ENCODE measurements around the gene ZNF827.

Gene ZNF827

DNA sequence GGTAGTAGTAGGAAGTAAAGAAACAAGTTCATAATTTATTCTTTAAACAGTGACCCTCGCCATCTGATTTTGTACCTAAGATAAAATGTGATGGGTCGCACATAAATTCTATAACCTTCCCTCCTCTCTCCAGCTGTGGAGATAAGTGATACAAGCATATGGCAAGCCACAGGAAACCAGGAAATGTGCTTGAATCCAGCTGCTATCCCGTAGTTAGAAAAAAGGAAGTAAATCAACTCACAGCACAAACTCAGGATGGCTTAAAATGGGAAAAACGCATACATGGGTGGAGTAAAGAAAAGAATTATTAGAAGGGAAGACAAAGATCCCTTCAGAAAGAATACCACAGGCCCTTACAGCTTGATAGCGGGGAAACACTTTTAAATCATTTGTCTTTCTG, 78.2 kb downstream of the ZNF827 start:
- no peaks in the 10 kb centered on the region for H3K9me3 ChIP-seq (ENCODE audit: control insufficient read depth, low read length)
- no peak overlapping the region for H2BK120ac ChIP-seq (ENCODE audit: low read depth, low read length)
- no peak overlapping the region for H3K27ac ChIP-seq (ENCODE audit: low read length, poor library complexity, severe bottlenecking)
- H2BK12ac ChIP-seq (ENCODE audit: low read length in 2 of 2): no peak overlapping the region
- no peak overlapping the region for H4K91ac ChIP-seq (ENCODE audit: low read length)
- peaks cover 2% of the 10 kb centered on the region for H3K4me1 ChIP-seq (ENCODE audit: control insufficient read depth, insufficient read depth, low read depth, low read length)
- H3K14ac ChIP-seq (ENCODE audit: low read length in 2 of 2): no peak overlapping the region
- no peak overlapping the region for H3K23ac ChIP-seq (ENCODE audit: low read length in 2 of 2)
- DNase-seq: no peak
- H2AK5ac ChIP-seq (ENCODE audit: low read length, severe bottlenecking): no peak overlapping the region
- no peak overlapping the region for H2BK15ac ChIP-seq (ENCODE audit: low read depth, poor library complexity, severe bottlenecking)
- H3K4ac ChIP-seq (ENCODE audit: low read depth in 1 of 2, low read length in 2 of 2): no peak overlapping the region
- H2AFZ ChIP-seq (ENCODE audit: low read depth, low read length): no peak overlapping the region
- peaks cover 11 to 13% of the 10 kb centered on the region in 2 experiments for H3K36me3 ChIP-seq (ENCODE audit: control insufficient read depth in 1 of 2, insufficient read depth in 2 of 2, low read depth in 1 of 2, low read length in 2 of 2)
- H3K79me1 ChIP-seq (replicated peaks; ENCODE audit: low read length, poor library complexity, severe bottlenecking): peaks cover 31% of the 10 kb centered on the region
- no peaks in the 10 kb centered on the region for H3K27me3 ChIP-seq (ENCODE audit: control insufficient read depth in 1 of 2, insufficient read depth in 1 of 2, low read length in 2 of 2)
- no peak overlapping the region for H3K9ac ChIP-seq (ENCODE audit: low read length)
- H3K18ac ChIP-seq (ENCODE audit: low read depth in 1 of 2, low read length in 2 of 2): no peak overlapping the region
- no peak overlapping the region for H4K8ac ChIP-seq (ENCODE audit: low read length)
- no peak overlapping the region for H3K4me3 ChIP-seq (ENCODE audit: insufficient read depth in 1 of 2, low read depth in 1 of 2, low read length in 2 of 2)
- WGBS: 79% methylated on average over 4 of the region's 5 CpGs
- H3K4me2 ChIP-seq (ENCODE audit: low read length, poor library complexity, severe bottlenecking): no peak overlapping the region
- H2BK5ac ChIP-seq (ENCODE audit: low read depth, low read length, poor library complexity, severe bottlenecking): no peak overlapping the region

DNA sequence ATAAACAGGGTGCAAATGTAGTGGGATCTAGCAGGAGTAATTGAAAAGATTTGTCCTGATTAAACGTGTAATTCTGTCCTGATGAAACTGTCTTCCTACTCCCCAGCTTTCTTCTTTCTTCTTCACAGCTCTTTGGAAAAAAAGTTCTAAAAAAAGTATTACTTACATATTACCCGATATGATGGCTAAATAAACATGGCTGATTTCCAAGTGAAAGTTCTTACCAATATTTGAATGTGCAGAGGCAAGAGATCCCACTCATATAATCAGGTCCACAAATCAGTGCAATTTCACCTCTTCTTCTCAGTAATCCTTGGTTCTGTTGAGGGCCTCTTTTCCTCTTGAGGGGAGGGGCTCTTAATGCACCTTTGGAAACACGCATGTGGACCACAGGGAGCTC, 78.7 kb downstream of the ZNF827 start:
- DNase-seq: no peak
- Histone ChIP-seq H3K36me3 (ENCODE audit: control insufficient read depth in 1 of 2, insufficient read depth in 2 of 2, low read depth in 1 of 2, low read length in 2 of 2) (peaks cover 11 to 13% of the 10 kb centered on the region in 2 experiments), H3K4ac (ENCODE audit: low read depth in 1 of 2, low read length in 2 of 2) (no peak overlapping the region), H4K91ac (ENCODE audit: low read length) (no peak overlapping the region), H3K18ac (ENCODE audit: low read depth in 1 of 2, low read length in 2 of 2) (no peak overlapping the region), H3K14ac (ENCODE audit: low read length in 2 of 2) (no peak overlapping the region), H4K8ac (ENCODE audit: low read length) (no peak overlapping the region), H3K4me1 (ENCODE audit: control insufficient read depth, insufficient read depth, low read depth, low read length) (peaks cover 2% of the 10 kb centered on the region), H2BK12ac (ENCODE audit: low read length in 2 of 2) (no peak overlapping the region), H3K27ac (ENCODE audit: low read length, poor library complexity, severe bottlenecking) (no peak overlapping the region), H2AFZ (ENCODE audit: low read depth, low read length) (no peak overlapping the region), H2BK5ac (ENCODE audit: low read depth, low read length, poor library complexity, severe bottlenecking) (no peak overlapping the region), H3K23ac (ENCODE audit: low read length in 2 of 2) (no peak overlapping the region), H3K4me3 (ENCODE audit: insufficient read depth in 1 of 2, low read depth in 1 of 2, low read length in 2 of 2) (no peak overlapping the region), H3K4me2 (ENCODE audit: low read length, poor library complexity, severe bottlenecking) (no peak overlapping the region), H2AK5ac (ENCODE audit: low read length, severe bottlenecking) (no peak overlapping the region), H3K79me1 (replicated peaks; ENCODE audit: low read length, poor library complexity, severe bottlenecking) (peaks cover 28% of the 10 kb centered on the region), H3K9ac (ENCODE audit: low read length) (no peak overlapping the region), H3K27me3 (ENCODE audit: control insufficient read depth in 1 of 2, insufficient read depth in 1 of 2, low read length in 2 of 2) (no peaks in the 10 kb centered on the region), H2BK15ac (ENCODE audit: low read depth, poor library complexity, severe bottlenecking) (no peak overlapping the region), H2BK120ac (ENCODE audit: low read depth, low read length) (no peak overlapping the region), H3K9me3 (ENCODE audit: control insufficient read depth, low read length) (no peaks in the 10 kb centered on the region)
- WGBS: 100% methylated on average over 2 of the region's 3 CpGs

DNA sequence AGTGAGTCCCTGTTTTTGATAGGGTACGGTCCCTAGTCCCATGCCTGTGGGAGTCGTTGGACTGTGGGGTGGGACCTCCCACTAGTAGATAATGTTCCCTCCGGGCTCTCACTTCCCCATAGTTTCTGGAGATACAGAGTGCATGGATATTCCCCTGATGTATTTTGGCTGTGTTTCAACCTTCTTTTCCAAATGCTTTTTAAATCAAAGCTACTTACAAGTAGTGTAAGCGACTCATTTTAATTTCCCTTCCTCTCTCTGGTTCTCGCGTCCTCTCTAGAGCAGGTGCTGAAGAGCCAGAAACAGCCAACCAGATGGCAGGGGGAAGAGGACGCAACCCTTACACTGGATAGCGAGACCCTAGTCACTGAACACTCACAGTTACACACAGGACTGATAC, 79.2 kb downstream of the ZNF827 start:
- no peak overlapping the region for H2BK15ac ChIP-seq (ENCODE audit: low read depth, poor library complexity, severe bottlenecking)
- H3K36me3 ChIP-seq (ENCODE audit: control insufficient read depth in 1 of 2, insufficient read depth in 2 of 2, low read depth in 1 of 2, low read length in 2 of 2): peaks cover 11 to 13% of the 10 kb centered on the region in 2 experiments
- H3K4me3 ChIP-seq (ENCODE audit: insufficient read depth in 1 of 2, low read depth in 1 of 2, low read length in 2 of 2): no peak overlapping the region
- no peak overlapping the region for H2BK5ac ChIP-seq (ENCODE audit: low read depth, low read length, poor library complexity, severe bottlenecking)
- H3K4me1 ChIP-seq (ENCODE audit: control insufficient read depth, insufficient read depth, low read depth, low read length): peaks cover 2% of the 10 kb centered on the region
- H3K79me1 ChIP-seq (replicated peaks; ENCODE audit: low read length, poor library complexity, severe bottlenecking): peaks cover 28% of the 10 kb centered on the region
- no peak overlapping the region for H2BK12ac ChIP-seq (ENCODE audit: low read length in 2 of 2)
- no peak overlapping the region for H2AK5ac ChIP-seq (ENCODE audit: low read length, severe bottlenecking)
- no peak for DNase-seq
- 94% methylated on average over 6 of the region's 8 CpGs for WGBS
- no peaks in the 10 kb centered on the region for H3K9me3 ChIP-seq (ENCODE audit: control insufficient read depth, low read length)
- H3K23ac ChIP-seq (ENCODE audit: low read length in 2 of 2): no peak overlapping the region
- no peak overlapping the region for H4K8ac ChIP-seq (ENCODE audit: low read length)
- H2AFZ ChIP-seq (ENCODE audit: low read depth, low read length): no peak overlapping the region
- no peak overlapping the region for H4K91ac ChIP-seq (ENCODE audit: low read length)
- H3K18ac ChIP-seq (ENCODE audit: low read depth in 1 of 2, low read length in 2 of 2): peak overlapping the region in 1 of 2 experiments; percentile 48
- no peak overlapping the region for H3K4ac ChIP-seq (ENCODE audit: low read depth in 1 of 2, low read length in 2 of 2)
- no peak overlapping the region for H2BK120ac ChIP-seq (ENCODE audit: low read depth, low read length)
- H3K4me2 ChIP-seq (ENCODE audit: low read length, poor library complexity, severe bottlenecking): no peak overlapping the region
- no peak overlapping the region for H3K27ac ChIP-seq (ENCODE audit: low read length, poor library complexity, severe bottlenecking)
- no peak overlapping the region for H3K9ac ChIP-seq (ENCODE audit: low read length)
- no peaks in the 10 kb centered on the region for H3K27me3 ChIP-seq (ENCODE audit: control insufficient read depth in 1 of 2, insufficient read depth in 1 of 2, low read length in 2 of 2)
- H3K14ac ChIP-seq (ENCODE audit: low read length in 2 of 2): no peak overlapping the region

DNA sequence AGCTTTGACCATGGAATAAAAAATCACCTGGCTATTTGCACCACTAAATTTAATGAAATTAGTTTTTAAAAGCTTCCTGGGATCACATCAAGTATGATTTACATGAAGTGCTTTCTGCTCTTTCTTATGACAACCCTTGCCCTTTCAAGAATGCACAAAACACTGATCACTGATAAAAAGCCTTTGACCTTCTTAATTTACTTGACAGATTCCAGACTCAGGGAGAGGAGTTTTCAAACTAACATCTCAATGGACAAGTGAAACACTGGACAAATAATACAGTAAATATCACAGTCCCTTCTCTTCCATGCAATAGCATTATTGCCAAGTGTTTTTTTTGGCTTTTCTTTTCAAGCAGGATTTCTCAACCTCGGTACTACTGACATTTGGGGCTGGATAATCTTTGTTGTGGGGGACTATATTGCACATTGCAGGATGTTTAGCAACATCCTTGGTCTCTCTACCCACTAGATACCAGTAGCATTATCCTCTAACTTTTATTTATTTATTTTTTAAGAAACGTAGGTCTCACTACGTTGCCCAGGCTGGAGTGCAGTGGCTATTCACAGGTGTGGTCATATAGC, 86.3 kb downstream of the ZNF827 start:
- no peaks in the 10 kb centered on the region for H3K9me3 ChIP-seq (ENCODE audit: control insufficient read depth, low read length)
- no peak overlapping the region for H4K91ac ChIP-seq (ENCODE audit: low read length)
- no peak overlapping the region for H2BK12ac ChIP-seq (ENCODE audit: low read length in 2 of 2)
- H3K4me2 ChIP-seq (ENCODE audit: low read length, poor library complexity, severe bottlenecking): no peak overlapping the region
- no peak overlapping the region for H2AK5ac ChIP-seq (ENCODE audit: low read length, severe bottlenecking)
- 90% methylated on average over 2 of the region's 3 CpGs for WGBS
- no peak overlapping the region for H2BK5ac ChIP-seq (ENCODE audit: low read depth, low read length, poor library complexity, severe bottlenecking)
- no peak overlapping the region for H2BK120ac ChIP-seq (ENCODE audit: low read depth, low read length)
- H3K27ac ChIP-seq (ENCODE audit: low read length, poor library complexity, severe bottlenecking): no peak overlapping the region
- H3K36me3 ChIP-seq (ENCODE audit: control insufficient read depth in 1 of 2, insufficient read depth in 2 of 2, low read depth in 1 of 2, low read length in 2 of 2): peaks cover 0 to 8% of the 10 kb centered on the region in 2 experiments
- H4K8ac ChIP-seq (ENCODE audit: low read length): no peak overlapping the region
- no peak overlapping the region for H3K4me3 ChIP-seq (ENCODE audit: insufficient read depth in 1 of 2, low read depth in 1 of 2, low read length in 2 of 2)
- H3K4me1 ChIP-seq (ENCODE audit: control insufficient read depth, insufficient read depth, low read depth, low read length): peaks cover 2% of the 10 kb centered on the region
- no peak overlapping the region for H3K23ac ChIP-seq (ENCODE audit: low read length in 2 of 2)
- no peak overlapping the region for H2BK15ac ChIP-seq (ENCODE audit: low read depth, poor library complexity, severe bottlenecking)
- no peak overlapping the region for H3K18ac ChIP-seq (ENCODE audit: low read depth in 1 of 2, low read length in 2 of 2)
- DNase-seq: no peak
- no peak overlapping the region for H3K14ac ChIP-seq (ENCODE audit: low read length in 2 of 2)
- no peak overlapping the region for H2AFZ ChIP-seq (ENCODE audit: low read depth, low read length)
- H3K4ac ChIP-seq (ENCODE audit: low read depth in 1 of 2, low read length in 2 of 2): no peak overlapping the region
- H3K27me3 ChIP-seq (ENCODE audit: control insufficient read depth in 1 of 2, insufficient read depth in 1 of 2, low read length in 2 of 2): no peaks in the 10 kb centered on the region
- peaks cover 19% of the 10 kb centered on the region for H3K79me1 ChIP-seq (replicated peaks; ENCODE audit: low read length, poor library complexity, severe bottlenecking)
- no peak overlapping the region for H3K9ac ChIP-seq (ENCODE audit: low read length)
